Epithelial cell of prostate (primary cell): Measurements from ENCODE around the gene MEGF11.

Experiments
- DNase-seq: peaks from one replicate; pipeline ENCODE4 v3.0.0-alpha.2; 2011; ENCODE audit warnings: low read depth, low spot score
- H3K27ac ChIP-seq: fragments of 450-650 bp; 2 replicates; pipeline ENCODE4 v1.5.1; 2017; ENCODE audit warnings: mild to moderate bottlenecking

MEGF11 gene

DNA sequence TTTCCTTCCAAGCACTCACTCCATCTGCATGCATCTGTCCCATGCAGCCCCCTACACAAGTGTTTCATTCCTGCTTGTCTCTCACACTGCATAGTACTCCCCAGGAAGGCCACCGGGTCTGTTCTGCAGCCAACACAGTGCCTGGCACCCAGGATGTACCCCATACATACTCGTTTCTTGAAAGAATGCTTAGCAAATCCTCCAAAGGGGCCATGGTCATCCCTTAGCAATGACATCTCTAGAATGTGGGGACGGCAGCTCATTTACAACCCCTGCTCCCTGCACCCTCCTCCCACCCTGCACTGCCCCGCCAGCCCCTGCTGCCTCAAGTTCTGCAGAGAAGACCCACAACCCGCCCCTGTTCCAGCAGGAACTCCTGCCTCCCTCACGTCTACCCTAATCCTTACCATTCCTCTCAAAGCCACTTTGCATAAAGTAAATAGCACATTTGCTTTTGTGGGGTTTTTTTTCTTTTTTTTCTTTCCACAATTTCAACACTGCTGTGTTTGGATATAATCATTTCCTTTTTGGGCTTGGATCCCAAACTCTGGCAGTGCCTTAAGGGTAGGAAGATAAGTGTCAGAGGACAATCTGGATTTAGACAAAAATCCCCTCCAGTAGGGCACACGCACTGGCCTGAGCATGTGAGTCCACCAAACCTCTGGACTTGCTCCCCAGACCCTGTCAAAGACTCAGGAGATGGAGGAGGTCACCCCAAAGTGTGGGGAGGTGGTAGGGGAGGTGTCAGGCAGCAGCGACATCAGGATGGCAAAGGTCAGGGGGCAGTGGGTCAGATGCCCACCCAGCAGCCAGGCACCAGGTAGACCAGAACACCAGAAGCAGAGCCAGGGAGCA, 68.4 kb downstream of the MEGF11 start:
- DNase-seq: no peak

DNA sequence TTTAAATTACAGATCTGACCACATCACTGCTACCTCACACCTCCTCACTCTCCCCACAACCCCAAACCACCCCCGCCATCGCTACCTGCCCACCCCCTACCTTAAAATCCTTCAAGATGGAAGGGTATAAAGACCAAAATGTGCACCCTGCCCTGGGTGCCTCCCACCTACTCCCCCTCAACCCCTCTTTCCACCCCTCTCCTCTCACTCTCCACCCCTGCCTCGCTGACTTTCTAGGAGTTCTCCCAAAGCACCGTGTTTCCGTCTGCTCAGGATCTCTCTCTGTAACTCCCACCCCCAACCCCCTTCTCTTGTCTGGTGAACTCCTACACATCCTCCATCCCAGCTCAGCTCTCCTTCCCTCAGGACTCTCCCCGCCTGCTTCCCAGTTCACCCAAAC, 69.1 kb downstream of the MEGF11 start:
- no peak overlapping the region for H3K27ac ChIP-seq
- no peak for DNase-seq

More for the DNA sequence above, 68.4 kb downstream of the MEGF11 start:
- no peak overlapping the region for H3K27ac ChIP-seq

DNA sequence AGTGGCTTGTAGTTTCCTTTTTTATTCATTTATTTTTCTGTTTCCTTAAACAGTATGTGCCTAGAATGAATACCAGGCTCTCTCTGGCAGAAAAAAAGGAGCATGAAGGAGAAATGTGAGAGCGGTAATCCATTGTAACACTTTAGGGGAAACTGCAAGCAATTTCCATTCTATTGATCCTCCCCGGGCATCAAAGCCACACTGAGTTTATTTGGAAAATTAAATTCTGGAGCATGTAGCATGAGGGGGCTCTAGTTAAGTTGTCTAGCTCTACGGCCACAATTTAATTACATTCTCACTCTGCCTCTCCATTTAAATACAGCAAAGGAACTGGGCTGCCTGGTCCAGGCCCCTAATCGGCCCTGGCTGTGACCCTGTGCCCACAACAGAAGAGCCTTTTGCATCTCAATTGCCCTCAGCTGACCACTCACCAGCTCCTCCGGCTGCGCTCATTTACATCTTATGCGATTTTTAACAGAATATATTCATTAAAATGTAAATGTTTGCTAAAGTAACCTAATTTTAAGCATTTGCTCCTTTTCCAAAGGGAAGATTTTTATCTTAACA, 72.9 kb downstream of the MEGF11 start:
- no peak for DNase-seq
- no peak overlapping the region for H3K27ac ChIP-seq

DNA sequence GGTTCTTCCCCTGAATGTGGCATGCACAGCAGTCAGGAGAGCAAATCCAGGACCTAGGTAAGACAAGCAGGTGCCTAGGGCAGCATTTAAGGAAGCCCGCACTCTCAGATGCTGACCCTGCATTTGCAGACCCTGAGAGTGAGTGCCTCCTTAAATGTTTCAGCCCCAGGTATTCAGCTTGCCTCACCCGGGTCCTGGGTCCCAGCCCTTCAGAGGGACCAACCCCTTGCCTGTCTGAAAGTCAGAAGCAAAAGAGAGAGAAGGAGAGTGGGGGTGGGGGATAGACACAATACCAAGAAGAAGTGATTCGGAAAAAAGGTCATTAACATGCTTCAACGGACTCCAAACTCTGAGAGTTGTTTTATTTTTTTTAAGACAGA, 75.0 kb downstream of the MEGF11 start:
- no peak for DNase-seq
- H3K27ac ChIP-seq: no peak overlapping the region

DNA sequence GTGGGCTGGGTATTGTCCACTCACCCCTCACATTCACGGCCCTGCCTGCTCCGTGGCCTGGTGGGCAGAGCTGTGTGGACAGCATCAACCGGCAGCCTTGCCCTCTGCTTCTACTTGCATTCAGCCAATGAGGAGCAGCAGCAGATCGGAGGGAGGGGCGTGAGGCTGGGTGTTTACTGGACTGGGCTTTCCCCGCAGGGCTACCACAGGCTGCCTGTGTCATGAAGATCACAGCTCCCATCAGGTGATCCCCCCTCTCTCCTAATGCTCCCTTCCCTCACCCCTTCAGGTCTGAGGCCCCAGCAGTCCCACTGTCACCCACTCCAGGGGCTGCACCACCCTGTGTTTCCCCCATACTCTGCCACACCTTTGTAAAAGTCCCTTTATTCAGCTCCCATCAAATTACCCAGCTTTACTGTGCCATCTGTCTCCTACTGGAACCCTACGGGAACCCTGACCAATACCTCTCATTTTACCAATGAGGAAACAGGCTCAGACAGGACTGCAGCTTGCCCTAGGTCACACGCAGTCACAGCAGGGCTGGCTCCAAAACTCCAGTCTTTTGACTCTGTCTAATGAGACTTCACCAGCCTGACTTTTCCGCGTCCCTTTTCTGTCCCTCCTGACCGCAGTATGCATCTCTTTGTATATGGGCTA, 81.1 kb downstream of the MEGF11 start:
- no peak overlapping the region for H3K27ac ChIP-seq
- DNase-seq: no peak

DNA sequence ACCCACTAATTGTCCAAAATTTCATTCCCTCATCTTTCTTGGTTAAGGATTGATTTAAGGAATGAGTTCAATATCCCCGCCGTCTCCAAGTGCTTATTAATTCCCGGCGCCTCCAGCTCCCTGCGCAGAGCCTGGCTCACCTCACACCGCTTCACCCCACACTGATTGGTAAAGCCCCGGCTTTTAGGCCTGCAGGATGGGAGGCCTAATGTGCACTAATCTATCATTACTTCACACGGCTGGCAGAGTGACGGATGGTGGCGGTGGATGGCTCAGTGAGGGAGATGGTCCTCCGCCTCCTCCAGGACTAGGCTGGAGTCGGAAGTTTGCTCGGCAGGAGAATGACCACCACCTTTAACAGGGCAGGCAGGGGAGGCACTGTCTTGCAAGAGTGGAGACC, 81.7 kb downstream of the MEGF11 start:
- no peak overlapping the region for H3K27ac ChIP-seq
- no peak for DNase-seq

DNA sequence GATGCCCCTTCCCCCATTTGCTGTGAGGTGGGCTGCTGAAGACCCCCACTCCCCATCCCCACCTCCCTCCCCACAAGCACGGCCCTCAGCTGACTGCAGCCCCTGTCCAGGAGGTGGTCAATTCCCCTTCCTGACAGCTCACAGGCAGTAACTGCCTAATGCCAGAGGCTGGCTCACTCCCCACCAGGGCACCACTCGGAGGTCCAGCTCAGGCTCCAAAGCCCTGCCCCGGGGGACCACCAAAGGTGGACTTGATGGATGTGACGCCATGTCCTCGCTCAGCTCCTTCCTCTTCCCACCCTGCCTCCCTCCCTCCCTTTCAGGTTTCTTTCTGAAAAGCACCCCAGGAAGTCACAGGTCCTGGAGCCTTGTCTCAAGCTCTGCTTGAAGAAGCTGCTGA, 82.8 kb downstream of the MEGF11 start:
- DNase-seq: no peak
- H3K27ac ChIP-seq: no peak overlapping the region

DNA sequence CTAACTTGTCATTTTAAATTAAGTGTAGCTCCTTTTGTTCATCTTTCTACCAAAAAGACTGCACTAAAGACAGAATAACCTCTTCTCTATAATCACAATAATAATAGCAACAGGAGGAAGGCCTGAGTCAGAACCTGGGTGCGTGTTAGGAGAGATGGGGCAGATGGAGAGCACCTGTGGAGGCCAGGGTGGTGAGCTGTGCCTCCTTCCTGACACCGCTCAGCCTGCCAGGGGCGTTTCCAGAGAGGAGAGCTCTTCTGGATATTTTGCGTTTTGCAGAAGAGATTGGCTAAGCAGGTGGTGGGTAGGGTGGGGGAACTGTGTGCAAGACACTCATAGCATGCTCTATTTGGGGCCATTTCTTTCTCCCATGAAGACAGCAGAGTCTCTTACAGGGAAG, 83.5 kb downstream of the MEGF11 start:
- no peak for DNase-seq

DNA sequence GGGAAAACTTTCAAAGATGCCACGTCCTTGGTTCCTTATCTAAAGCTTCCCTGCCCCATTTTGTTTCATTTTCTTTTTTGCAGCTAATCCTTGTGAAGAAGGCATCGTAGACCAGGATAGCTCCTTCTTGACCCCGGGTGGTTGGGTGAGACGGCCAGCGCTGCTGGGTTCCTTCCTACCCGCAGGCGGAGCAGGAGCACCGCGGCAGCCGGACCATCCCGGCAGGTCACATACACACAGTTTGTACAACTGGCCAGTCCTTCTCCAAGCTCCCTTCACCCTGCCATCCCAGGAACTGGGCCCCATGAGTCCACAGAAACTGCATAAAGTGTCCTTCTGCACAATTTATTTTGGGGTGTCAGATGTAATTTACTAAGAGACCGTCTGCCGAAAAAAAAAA, 83.9 kb downstream of the MEGF11 start:
- DNase-seq: no peak
- no peak overlapping the region for H3K27ac ChIP-seq

More for the DNA sequence above, 83.5 kb downstream of the MEGF11 start:
- no peak overlapping the region for H3K27ac ChIP-seq

DNA sequence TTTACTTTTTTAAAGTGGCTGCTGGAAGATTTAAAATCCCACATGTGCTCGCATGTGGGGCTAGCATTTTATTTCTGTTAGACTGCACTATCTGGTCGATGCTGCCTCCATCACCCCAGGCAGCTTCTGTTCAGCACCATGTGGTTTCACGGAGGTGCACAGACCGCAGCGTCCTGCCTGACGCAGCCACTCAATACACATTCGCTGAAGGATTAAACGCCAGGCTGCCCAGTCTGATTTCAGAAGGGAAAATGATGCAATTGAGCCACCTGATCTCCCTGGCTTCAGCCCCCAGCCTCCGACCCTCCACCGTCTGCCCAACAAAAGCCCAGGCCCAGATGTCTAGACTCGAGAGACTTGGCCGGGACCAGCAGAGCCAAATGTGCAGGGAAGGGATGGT, 84.5 kb downstream of the MEGF11 start:
- no peak overlapping the region for H3K27ac ChIP-seq
- no peak for DNase-seq

DNA sequence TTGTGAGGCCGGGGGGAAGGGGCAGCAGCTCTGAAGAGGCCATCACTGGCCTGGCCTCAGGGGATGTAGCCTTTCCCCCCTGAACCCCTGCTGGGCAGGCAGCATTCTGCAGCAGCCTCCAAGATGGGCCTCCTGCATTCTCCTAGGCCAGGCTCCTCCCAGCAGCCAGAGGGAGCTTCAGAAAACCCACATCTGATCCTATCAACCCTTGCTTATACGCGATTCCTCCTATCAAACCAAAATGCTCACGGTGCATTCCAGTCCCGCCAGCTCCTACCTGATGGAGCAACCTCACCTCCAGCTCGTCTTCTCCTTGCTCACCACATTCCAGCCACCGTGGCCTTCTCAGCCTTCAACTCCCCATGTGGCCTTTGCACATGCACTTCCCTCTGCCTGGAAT, 85.7 kb downstream of the MEGF11 start:
- H3K27ac ChIP-seq: no peak overlapping the region
- DNase-seq: no peak

DNA sequence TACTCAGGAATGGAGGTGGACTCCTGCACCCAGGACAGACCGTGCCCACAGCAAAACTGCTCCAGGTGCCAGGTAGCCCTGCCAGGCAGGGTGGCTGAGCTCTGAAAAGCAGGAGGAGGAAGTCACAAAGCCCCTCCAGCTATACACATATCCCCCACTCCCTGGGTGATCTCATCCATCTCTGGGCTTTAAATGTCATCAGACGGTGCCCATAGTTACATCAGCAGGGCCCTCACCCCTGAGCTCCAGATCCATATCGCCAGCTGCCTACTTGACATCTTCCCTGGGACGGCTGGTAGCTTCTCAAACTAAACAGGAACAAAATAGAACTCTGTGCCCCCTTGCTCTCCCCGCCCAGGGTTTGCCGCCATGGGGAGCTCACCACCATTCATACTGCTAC, 87.7 kb downstream of the MEGF11 start:
- H3K27ac ChIP-seq: no peak overlapping the region
- DNase-seq: no peak

DNA sequence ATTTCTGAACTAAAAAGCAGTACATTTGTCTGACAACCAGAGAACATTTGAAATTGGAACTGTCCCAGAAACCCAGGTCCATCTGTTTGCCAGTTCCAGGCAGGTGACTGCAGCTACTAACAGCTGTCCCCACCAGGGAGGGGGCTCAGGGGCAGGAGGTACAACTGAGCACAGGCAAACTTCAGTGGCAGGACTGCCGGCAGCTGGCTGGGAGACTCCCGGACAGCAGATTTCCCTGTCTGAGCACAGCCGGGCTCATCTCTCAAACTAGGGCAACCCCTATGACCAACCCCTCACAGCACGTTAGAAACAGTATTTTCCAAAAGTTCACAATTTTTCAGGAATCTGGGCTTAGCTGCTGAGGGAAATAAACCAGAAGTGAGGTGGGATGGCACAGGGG, 88.8 kb downstream of the MEGF11 start:
- H3K27ac ChIP-seq: no peak overlapping the region
- no peak for DNase-seq

DNA sequence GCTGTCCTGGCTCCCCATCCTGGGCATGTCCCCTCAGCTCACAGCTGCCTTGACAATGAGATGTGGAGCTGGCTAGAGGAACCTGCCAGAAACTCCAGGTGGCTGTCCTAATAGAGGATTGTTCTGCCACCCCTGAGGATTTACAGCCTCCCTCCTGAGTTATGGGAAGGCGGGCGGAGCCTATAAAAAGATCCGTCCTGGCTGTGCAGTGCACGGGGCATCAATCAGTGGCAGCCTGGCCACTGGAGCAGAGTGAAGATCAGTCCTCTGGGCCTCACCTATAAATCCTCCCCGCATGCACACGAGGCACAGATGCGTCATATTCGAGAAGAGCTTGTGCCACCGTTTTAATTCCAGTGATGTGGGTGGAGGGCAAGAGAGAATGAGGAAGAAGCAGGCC, 90.0 kb downstream of the MEGF11 start:
- DNase-seq: no peak
- H3K27ac ChIP-seq: no peak overlapping the region

DNA sequence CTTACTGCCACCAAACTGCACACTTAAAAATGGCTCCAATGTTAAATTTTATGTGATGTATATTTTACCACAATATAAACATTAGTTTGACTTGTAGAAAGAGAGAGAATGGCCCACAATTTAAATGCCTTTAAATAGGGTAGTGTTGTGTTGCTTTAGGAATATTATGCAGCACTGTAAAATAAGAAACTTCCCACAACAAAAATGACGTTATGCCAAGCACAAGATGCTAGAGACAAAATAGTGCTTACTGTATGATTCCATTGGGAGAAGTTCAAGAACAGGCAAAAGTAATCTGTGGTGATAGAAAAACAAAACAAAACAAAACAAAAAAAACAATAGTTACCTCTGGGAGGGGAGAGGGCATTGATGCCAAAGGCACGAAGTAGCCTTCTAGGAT, 91.3 kb downstream of the MEGF11 start:
- DNase-seq: no peak
- no peak overlapping the region for H3K27ac ChIP-seq

DNA sequence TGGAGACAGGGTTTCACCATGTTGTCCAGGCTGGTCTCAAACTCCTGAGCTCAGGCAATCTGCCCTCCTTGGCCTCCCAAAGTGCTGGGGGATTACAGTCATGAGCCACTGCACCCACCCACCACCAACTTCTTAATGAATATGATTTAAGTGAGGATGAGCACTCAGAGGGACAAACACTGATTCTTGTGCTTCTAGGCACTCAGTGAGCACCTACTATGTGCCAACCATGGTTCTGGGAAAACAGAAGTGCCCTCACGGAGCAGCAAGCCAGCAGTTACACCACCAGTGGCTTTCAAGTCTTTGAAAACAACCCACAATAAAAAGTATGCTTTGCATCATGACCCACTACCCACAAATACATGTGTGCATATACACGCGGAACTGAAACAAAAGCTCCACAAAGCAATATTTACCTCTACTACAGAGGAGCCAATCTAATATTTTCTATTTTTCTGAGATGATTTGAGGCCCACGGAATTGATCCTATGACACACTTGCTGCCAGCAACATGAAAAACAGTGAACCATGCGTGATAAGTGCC, 91.9 kb downstream of the MEGF11 start:
- no peak overlapping the region for H3K27ac ChIP-seq
- no peak for DNase-seq

DNA sequence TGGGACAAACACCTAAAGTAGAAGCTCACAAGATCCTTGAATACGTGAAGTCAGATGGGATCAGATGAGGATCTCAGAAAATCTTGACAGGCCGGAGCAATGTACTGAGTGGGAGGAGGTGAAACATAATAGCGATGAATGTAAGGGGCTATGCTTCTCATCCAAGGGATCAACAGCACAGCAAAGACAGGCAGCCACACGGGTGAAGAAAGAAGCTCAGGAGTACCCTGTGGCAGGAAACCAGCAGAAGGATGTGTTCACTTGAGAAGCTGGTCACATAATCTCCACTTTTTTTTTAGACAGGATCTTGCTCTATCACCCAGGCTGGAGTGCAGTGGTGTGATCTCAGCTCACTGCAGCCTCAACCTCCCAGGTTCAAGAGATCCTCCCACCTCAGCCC, 92.4 kb downstream of the MEGF11 start:
- no peak for DNase-seq

DNA sequence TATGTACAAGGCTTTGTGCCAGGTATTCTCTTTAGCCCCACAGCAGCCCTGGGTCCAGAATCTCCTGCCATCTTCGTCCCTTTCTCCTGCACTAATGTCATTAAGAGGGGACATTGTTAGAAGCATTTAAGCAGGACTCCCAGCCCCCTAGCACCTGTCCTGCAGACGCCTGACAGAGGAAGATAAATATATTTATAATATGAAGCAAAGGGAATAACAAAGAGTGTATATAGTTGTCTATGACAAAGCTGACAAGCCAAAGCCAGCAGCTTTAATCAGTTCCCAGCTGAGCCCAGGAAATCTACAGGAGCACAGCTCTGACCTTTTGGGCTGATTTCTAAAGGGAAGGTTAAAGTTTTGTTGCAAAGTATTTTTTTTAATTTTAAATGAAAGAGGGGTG, 96.0 kb downstream of the MEGF11 start:
- H3K27ac ChIP-seq: no peak overlapping the region
- no peak for DNase-seq

More for the DNA sequence above, 92.4 kb downstream of the MEGF11 start:
- H3K27ac ChIP-seq: no peak overlapping the region

DNA sequence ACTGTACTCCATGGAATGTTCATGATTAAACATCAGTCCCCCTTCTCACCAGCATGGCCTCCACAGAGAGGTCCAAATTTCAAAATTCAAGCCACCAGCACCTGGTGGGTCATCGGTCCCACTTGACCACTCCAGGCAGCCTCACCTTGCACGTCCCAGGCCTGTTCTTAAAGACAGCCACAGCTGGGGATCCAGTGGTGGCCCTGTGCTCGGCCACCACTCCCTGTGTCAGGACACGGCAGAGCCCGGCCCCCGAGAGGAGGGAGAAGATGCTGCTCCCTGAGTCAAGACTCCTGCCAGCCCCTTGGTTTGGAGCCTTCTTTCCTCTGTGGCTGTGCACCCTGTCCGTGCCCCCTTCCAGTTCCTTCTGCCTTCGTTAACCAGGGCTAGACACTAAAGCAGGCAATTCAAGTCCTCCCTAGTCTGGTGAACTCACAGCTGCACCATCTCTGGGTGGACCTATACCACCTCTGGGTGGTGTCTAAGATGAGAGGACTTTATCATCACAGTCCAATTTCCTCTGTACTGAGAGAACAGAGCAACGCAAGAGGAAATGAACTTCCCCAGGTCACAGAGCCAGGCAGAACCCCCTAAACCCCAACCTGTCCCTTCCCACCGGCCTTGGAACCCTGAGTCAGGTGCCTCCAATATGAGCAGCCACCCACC, 97.1 kb downstream of the MEGF11 start:
- no peak for DNase-seq
- no peak overlapping the region for H3K27ac ChIP-seq

DNA sequence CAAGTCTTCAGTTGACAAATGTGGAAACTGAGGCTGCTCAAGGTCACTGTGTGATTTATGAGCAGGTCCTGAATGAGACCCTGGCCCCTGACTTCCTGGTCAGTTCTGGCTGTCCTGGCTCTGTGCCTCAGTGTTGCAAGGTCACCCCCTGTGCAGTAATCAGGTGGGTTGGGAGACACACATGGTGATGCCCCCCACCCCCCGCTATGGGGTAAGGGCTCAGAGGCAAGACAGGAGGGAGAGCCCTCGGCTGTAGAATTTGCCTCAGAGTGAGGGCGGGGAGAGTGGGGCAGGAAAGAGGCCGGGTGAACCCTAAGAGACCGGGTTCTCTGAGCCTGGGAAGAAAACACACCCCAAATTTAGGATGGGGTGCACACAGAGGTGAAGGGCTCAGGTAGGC, 98.5 kb downstream of the MEGF11 start:
- no peak for DNase-seq
- H3K27ac ChIP-seq: no peak overlapping the region

DNA sequence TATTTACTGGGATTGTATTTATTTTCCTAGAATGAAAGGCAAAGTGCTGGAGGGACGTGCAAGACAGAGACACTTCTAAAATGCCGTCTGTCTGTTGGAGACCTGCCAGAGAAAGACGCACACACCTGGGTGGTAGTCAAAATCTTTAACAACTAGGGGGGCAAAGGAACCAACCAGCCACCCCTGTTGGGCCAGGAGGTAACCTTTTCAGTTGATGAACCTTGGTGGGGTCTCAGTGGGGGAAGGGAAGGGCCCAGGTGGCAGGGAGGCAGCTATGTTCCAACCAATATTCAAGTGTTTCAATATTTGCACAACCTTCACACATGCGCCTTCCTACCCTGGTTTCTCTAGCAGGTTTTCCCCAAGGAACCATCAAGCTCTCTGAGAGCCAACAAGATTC, 99.0 kb downstream of the MEGF11 start:
- no peak overlapping the region for H3K27ac ChIP-seq
- no peak for DNase-seq
